SK-N-SH (cell line): ENCODE results near the gene PLAC1. TPM values are rescaled to one million over a fixed set of nuclear protein-coding genes. Genes with fewer than 3 reads are reported as not detected.

ENCODE experiments used
- CTCF ChIA-PET: fragments of 300-600, 350-600 bp; formaldehyde crosslinking; extraction: SDS; loops from one replicate; lab custom pipeline; 2021; lab: Yijun Ruan, JAX
- POLR2A ChIA-PET: fragments of 350-600 bp; sonication (Branson Sonifier 250); formaldehyde crosslinking; extraction: SDS; loops from one replicate; lab custom pipeline; 2020; ENCODE audit warnings: antibody characterized with exemption, inconsistent platforms; lab: Yijun Ruan, JAX
- DNase-seq: peaks from one replicate; pipeline ENCODE4 v3.0.0; 2012
- H2AFZ ChIP-seq: fragments of 200-600 bp; sonication (generic); 2 replicates; pipeline ENCODE4 v1.8.1; 2016; ENCODE audit warnings: antibody characterized with exemption, mild to moderate bottlenecking, low read depth
- H3F3A ChIP-seq: fragments of 200-600 bp; sonication (generic); replicated peaks from 2 replicates; pipeline ENCODE3; 2016; ENCODE audit warnings: antibody characterized with exemption, mild to moderate bottlenecking; ENCODE audit not compliant: insufficient read depth
- H3K27ac ChIP-seq, 2 experiments: fragments of 200-500 bp in 1 of 2; fragments of 200-600 bp in 1 of 2; sonication (Bioruptor generic) in 1 of 2; sonication (generic), shearing (Covaris generic) in 1 of 2; 2 replicates each; pipeline versions ENCODE4 v1.5.1 to v1.6.1; 2014 to 2016; ENCODE audit warnings: low read depth in 2 of 2, inconsistent platforms in 1 of 2, low read length in 1 of 2, mild to moderate bottlenecking in 1 of 2, mixed read lengths in 1 of 2
- H3K27me3 ChIP-seq: fragments of 200-600 bp; sonication (generic), shearing (Covaris generic); 2 replicates; pipeline ENCODE4 v1.6.1; 2016; ENCODE audit warnings: mixed run types; ENCODE audit not compliant: insufficient read depth
- H3K36me3 ChIP-seq, 2 experiments: fragments of 200-500 bp in 1 of 2; fragments of 200-600 bp in 1 of 2; sonication (Bioruptor generic) in 1 of 2; sonication (generic) in 1 of 2; replicated peaks in 1 of 2; 2 replicates each; pipeline versions ENCODE3 to v1.5.1; 2014 to 2016; ENCODE audit warnings: low read length in 1 of 2, mild to moderate bottlenecking in 1 of 2; ENCODE audit not compliant: insufficient read depth in 2 of 2, control insufficient read depth in 1 of 2
- H3K4me1 ChIP-seq, 2 experiments: fragments of 200-500 bp in 1 of 2; fragments of 200-600 bp in 1 of 2; sonication (Bioruptor generic) in 1 of 2; sonication (generic), shearing (Covaris generic) in 1 of 2; 2 replicates each; pipeline versions ENCODE4 v1.5.1 to v1.6.1; 2014 to 2016; ENCODE audit warnings: low read depth in 1 of 2, low read length in 1 of 2, mixed run types in 1 of 2; ENCODE audit not compliant: insufficient read depth in 2 of 2, control insufficient read depth in 1 of 2
- H3K4me2 ChIP-seq: fragments of 200-600 bp; sonication (generic), shearing (Covaris generic); 2 replicates; pipeline ENCODE4 v1.6.1; 2017; ENCODE audit warnings: mixed run types
- H3K4me3 ChIP-seq, 2 experiments: fragments of 200-500 bp in 1 of 2; fragments of 200-600 bp in 1 of 2; sonication (Bioruptor generic) in 1 of 2; sonication (generic), shearing (Covaris generic) in 1 of 2; 2 replicates each; pipeline versions ENCODE4 v1.5.1 to v1.8.1; 2014 to 2016; ENCODE audit warnings: low read depth in 2 of 2, inconsistent platforms in 1 of 2, low read length in 1 of 2, mild to moderate bottlenecking in 1 of 2, mixed read lengths in 1 of 2, moderate library complexity in 1 of 2
- H3K79me2 ChIP-seq: fragments of 200-600 bp; sonication (generic); 2 replicates; pipeline ENCODE4 v1.8.1; 2017; ENCODE audit warnings: mild to moderate bottlenecking; ENCODE audit not compliant: insufficient read depth
- H3K9ac ChIP-seq: fragments of 200-600 bp; sonication (generic); 2 replicates; pipeline ENCODE4 v1.6.1; 2017; ENCODE audit warnings: mixed run types
- H3K9me2 ChIP-seq: fragments of 200-600 bp; sonication (generic); 2 replicates; pipeline ENCODE4 v1.6.1; 2017; ENCODE audit warnings: mixed run types
- H3K9me3 ChIP-seq: fragments of 200-600 bp; sonication (generic); 2 replicates; pipeline ENCODE4 v1.6.1; 2017; ENCODE audit warnings: mixed run types, mild to moderate bottlenecking, moderate library complexity
- H4K20me1 ChIP-seq: fragments of 200-600 bp; sonication (generic); 2 replicates; pipeline ENCODE4 v1.6.1; 2017; ENCODE audit warnings: mild to moderate bottlenecking, mixed run types; ENCODE audit not compliant: insufficient read depth
- ELF1 ChIP-seq: IDR thresholded peaks from 2 replicates; pipeline ENCODE4 v1.4.0; 2012
- EP300 ChIP-seq, 2 experiments: IDR thresholded peaks; 2 replicates each; pipeline versions ENCODE4 v1.4.0 to v1.6.1; 2012; ENCODE audit warnings: borderline replicate concordance in 1 of 2, low read depth in 1 of 2, low read length in 1 of 2
- EZH2phosphoT487 ChIP-seq: fragments of 200-600 bp; sonication (generic); IDR thresholded peaks from 2 replicates; pipeline ENCODE4 v1.6.1; 2017; ENCODE audit warnings: low read depth, mixed run types, mild to moderate bottlenecking, antibody characterized with exemption, moderate library complexity, borderline replicate concordance
- FOSL2 ChIP-seq: IDR thresholded peaks from 2 replicates; pipeline ENCODE4 v1.4.0; 2012; ENCODE audit warnings: low read depth, mild to moderate bottlenecking, moderate library complexity, borderline replicate concordance
- GABPA ChIP-seq: IDR thresholded peaks from 2 replicates; pipeline ENCODE4 v1.4.0; 2012; ENCODE audit warnings: low read depth, mild to moderate bottlenecking
- GATA2 ChIP-seq: sonication (generic); formaldehyde crosslinking; IDR thresholded peaks from 2 replicates; pipeline ENCODE4 v1.5.0; 2020; ENCODE audit warnings: mild to moderate bottlenecking, missing genetic modification reagents
- MXI1 ChIP-seq: IDR thresholded peaks from 2 replicates; pipeline ENCODE4 v1.6.1; 2012; ENCODE audit warnings: mild to moderate bottlenecking, low read depth, low read length, improper control_type of control experiment
- NRF1 ChIP-seq: IDR thresholded peaks from 2 replicates; pipeline ENCODE4 v1.6.1; 2012; ENCODE audit warnings: low read depth, mild to moderate bottlenecking, low read length
- RAD21 ChIP-seq: IDR thresholded peaks from 2 replicates; pipeline ENCODE4 v1.6.1; 2012; ENCODE audit warnings: mild to moderate bottlenecking, low read length
- RCOR1 ChIP-seq: fragments of 150-350 bp; IDR thresholded peaks from 2 replicates; pipeline ENCODE4 v1.6.1; 2017; ENCODE audit warnings: antibody characterized with exemption, low read length
- RXRA ChIP-seq: IDR thresholded peaks from 2 replicates; pipeline ENCODE4 v1.4.0; 2012; ENCODE audit warnings: low read depth, mild to moderate bottlenecking, borderline replicate concordance
- SMC3 ChIP-seq: IDR thresholded peaks from 2 replicates; pipeline ENCODE4 v1.6.1; 2012; ENCODE audit warnings: low read depth, low read length, improper control_type of control experiment
- TAF1 ChIP-seq: IDR thresholded peaks from 2 replicates; pipeline ENCODE4 v1.6.1; 2012; ENCODE audit warnings: low read depth, mild to moderate bottlenecking, low read length, moderate library complexity, borderline replicate concordance
- TEAD4 ChIP-seq: IDR thresholded peaks from 2 replicates; pipeline ENCODE4 v1.4.0; 2012; ENCODE audit warnings: mild to moderate bottlenecking, borderline replicate concordance; ENCODE audit not compliant: insufficient read depth
- YY1 ChIP-seq: IDR thresholded peaks from 2 replicates; pipeline ENCODE4 v1.4.0; 2012; ENCODE audit warnings: low read depth, mild to moderate bottlenecking
- WGBS: methylation state at CpG from one replicate; pipeline ENCODE4 v1.1.6; 2017; ENCODE audit warnings: low lambda C conversion rate; 5-methylcytosine and 5-hydroxymethylcytosine counted together
- polyA plus RNA-seq, 3 experiments: library from polyadenylated mRNA; depleted of rRNA; stranded (reverse); fragments of >200 nt; gene quantifications; 2 replicates each; pipeline ENCODE4 v1.2.3, GENCODE V29; 2012
- TF ChIP-seq, protein P1 (sequence below): IDR thresholded peaks from 2 replicates; pipeline ENCODE4 v1.6.1; 2012; ENCODE audit warnings: mild to moderate bottlenecking, low read depth, low read length, moderate library complexity
- TF ChIP-seq, protein P2 (sequence below): fragments of 200-600 bp; sonication (generic); IDR thresholded peaks from 2 replicates; pipeline ENCODE4 v1.6.1; 2017; ENCODE audit warnings: antibody characterized with exemption, mild to moderate bottlenecking, moderate library complexity
- TF ChIP-seq, protein P3 (sequence below): fragments of 150-350 bp; IDR thresholded peaks from 2 replicates; pipeline ENCODE4 v1.6.1; 2016; ENCODE audit warnings: mild to moderate bottlenecking, low read depth, low read length

The PLAC1 gene
- polyA plus RNA-seq, 1 of the 3 experiments (the other 2 are of a cell fraction), result 50.9 TPM

DNA sequence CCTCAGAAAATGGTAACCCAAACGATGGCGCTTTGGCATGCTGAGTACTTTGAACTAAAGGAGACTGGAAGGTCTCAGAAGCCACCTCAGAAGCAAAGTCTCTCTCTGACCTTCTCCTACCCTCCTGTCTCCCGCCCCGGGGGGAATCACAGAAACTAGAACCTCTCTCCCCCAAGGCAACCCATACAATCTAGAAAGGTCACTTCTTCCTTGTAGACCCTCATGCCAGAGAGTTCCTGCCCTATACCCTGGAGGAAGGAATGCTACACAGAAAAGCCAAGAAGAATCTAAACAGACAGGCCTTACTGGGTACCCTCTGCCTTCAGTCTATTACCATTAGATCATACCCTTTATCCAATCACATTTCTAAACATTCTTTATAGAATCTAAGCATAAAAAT is 8.5 kb downstream of the PLAC1 start:
- no peaks in the 10 kb centered on the region for H3K9me3 ChIP-seq
- no peak overlapping the region for H3K27ac ChIP-seq
- no peak for DNase-seq
- no peaks in the 10 kb centered on the region for H3K36me3 ChIP-seq
- no peak overlapping the region for H3K4me3 ChIP-seq
- no peaks in the 10 kb centered on the region for H4K20me1 ChIP-seq
- CTCF ChIA-PET, result no interaction called here
- no peaks in the 10 kb centered on the region for H3K79me2 ChIP-seq
- WGBS, result 77% methylated on average over 4 of the region's 4 CpGs
- no peak overlapping the region for H3K4me2 ChIP-seq
- peaks cover 0 to 4% of the 10 kb centered on the region in 2 experiments; a peak in 2 of 4 replicates for H3K4me1 ChIP-seq
- no peak overlapping the region for H3K9ac ChIP-seq
- TF ChIP-seq, protein P1, sequence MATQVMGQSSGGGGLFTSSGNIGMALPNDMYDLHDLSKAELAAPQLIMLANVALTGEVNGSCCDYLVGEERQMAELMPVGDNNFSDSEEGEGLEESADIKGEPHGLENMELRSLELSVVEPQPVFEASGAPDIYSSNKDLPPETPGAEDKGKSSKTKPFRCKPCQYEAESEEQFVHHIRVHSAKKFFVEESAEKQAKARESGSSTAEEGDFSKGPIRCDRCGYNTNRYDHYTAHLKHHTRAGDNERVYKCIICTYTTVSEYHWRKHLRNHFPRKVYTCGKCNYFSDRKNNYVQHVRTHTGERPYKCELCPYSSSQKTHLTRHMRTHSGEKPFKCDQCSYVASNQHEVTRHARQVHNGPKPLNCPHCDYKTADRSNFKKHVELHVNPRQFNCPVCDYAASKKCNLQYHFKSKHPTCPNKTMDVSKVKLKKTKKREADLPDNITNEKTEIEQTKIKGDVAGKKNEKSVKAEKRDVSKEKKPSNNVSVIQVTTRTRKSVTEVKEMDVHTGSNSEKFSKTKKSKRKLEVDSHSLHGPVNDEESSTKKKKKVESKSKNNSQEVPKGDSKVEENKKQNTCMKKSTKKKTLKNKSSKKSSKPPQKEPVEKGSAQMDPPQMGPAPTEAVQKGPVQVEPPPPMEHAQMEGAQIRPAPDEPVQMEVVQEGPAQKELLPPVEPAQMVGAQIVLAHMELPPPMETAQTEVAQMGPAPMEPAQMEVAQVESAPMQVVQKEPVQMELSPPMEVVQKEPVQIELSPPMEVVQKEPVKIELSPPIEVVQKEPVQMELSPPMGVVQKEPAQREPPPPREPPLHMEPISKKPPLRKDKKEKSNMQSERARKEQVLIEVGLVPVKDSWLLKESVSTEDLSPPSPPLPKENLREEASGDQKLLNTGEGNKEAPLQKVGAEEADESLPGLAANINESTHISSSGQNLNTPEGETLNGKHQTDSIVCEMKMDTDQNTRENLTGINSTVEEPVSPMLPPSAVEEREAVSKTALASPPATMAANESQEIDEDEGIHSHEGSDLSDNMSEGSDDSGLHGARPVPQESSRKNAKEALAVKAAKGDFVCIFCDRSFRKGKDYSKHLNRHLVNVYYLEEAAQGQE, result no peak
- TF ChIP-seq TEAD4 (no peak), SMC3 (no peak), RAD21 (no peak), FOSL2 (no peak), YY1 (no peak), GATA2 (CRISPR knock-in tag) (no peak), TAF1 (no peak), ELF1 (no peak), NRF1 (no peak), GABPA (no peak), EP300 (IDR thresholded peaks at IDR 0.05; ENCODE audit: borderline replicate concordance in 1 of 2, low read depth in 1 of 2, low read length in 1 of 2) (no peak), EZH2phosphoT487 (no peak), MXI1 (no peak), RXRA (no peak), RCOR1 (no peak)
- TF ChIP-seq, protein P2, sequence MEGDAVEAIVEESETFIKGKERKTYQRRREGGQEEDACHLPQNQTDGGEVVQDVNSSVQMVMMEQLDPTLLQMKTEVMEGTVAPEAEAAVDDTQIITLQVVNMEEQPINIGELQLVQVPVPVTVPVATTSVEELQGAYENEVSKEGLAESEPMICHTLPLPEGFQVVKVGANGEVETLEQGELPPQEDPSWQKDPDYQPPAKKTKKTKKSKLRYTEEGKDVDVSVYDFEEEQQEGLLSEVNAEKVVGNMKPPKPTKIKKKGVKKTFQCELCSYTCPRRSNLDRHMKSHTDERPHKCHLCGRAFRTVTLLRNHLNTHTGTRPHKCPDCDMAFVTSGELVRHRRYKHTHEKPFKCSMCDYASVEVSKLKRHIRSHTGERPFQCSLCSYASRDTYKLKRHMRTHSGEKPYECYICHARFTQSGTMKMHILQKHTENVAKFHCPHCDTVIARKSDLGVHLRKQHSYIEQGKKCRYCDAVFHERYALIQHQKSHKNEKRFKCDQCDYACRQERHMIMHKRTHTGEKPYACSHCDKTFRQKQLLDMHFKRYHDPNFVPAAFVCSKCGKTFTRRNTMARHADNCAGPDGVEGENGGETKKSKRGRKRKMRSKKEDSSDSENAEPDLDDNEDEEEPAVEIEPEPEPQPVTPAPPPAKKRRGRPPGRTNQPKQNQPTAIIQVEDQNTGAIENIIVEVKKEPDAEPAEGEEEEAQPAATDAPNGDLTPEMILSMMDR, result no peak
- TF ChIP-seq, protein P3, sequence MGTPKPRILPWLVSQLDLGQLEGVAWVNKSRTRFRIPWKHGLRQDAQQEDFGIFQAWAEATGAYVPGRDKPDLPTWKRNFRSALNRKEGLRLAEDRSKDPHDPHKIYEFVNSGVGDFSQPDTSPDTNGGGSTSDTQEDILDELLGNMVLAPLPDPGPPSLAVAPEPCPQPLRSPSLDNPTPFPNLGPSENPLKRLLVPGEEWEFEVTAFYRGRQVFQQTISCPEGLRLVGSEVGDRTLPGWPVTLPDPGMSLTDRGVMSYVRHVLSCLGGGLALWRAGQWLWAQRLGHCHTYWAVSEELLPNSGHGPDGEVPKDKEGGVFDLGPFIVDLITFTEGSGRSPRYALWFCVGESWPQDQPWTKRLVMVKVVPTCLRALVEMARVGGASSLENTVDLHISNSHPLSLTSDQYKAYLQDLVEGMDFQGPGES, result no peak
- TF ChIP-seq, all 33 proteins: peak for 0
- Histone ChIP-seq H3K9me2 (no peaks in the 10 kb centered on the region), H3F3A (no peaks in the 10 kb centered on the region), H3K27me3 (no peaks in the 10 kb centered on the region), H2AFZ (no peak overlapping the region)
- POLR2A ChIA-PET, result no interaction called here
